IPS-18c (cell line): ENCODE results near the gene UCN3.
"Not testable (repeated sequence)": the region's sequence is repeated elsewhere in the genome, so short reads cannot be mapped to it uniquely, and the experiment has no call there.

Experiments
- H3K4me3 ChIP-seq: 2 replicates; pipeline ENCODE4 v1.7.0; 2013; ENCODE audit warnings: low read depth, mild to moderate bottlenecking, low read length, moderate library complexity; ENCODE audit not compliant: insufficient read depth
- H3K9me3 ChIP-seq: one replicate; pipeline ENCODE4 v1.6.1; 2013; ENCODE audit warnings: mild to moderate bottlenecking, low read length, moderate library complexity; ENCODE audit not compliant: control insufficient read depth, insufficient read depth

Gene UCN3

DNA sequence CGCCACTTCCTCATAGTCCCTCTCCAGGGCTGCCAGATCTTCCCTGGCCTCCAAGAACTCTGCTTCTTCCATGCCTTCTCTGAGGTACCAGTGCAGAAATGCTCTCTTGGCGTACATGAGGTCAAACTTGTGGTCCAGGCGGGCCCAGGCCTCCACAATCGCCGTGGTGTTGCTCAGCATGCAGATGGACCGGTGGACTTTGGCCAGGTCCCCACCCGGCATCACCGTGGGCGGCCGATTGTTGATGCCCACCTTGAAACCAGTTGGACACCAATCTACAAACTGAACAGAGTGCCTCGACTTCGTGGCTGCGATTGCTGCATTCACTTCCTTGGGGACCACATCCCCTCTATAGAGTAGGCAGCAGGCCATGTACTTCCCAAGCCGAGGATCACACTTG, 28.8 kb downstream of the UCN3 start:
- no peak overlapping the region for H3K4me3 ChIP-seq
- peaks cover 6% of the 10 kb centered on the region for H3K9me3 ChIP-seq

DNA sequence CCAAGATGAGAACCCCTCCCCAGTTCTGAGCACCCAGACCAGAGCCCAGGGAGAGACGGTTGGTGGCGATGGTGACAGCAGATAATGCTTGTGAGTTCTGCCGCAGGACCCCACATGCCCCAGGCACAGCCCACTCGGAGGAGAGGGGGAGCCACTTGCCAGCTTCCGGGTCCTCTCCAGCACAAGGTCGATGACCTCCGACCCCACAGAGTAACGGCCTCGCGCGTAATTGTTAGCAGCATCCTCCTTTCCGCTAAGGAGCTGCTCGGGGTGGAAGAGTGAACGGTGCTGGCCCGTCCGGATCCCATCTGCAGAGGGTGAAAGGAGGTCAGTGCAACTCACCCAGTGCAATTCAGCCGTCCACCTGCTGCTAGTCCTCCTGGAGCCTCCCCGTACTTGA, 30.4 kb downstream of the UCN3 start:
- no peak overlapping the region for H3K4me3 ChIP-seq
- peaks cover 4% of the 10 kb centered on the region for H3K9me3 ChIP-seq

DNA sequence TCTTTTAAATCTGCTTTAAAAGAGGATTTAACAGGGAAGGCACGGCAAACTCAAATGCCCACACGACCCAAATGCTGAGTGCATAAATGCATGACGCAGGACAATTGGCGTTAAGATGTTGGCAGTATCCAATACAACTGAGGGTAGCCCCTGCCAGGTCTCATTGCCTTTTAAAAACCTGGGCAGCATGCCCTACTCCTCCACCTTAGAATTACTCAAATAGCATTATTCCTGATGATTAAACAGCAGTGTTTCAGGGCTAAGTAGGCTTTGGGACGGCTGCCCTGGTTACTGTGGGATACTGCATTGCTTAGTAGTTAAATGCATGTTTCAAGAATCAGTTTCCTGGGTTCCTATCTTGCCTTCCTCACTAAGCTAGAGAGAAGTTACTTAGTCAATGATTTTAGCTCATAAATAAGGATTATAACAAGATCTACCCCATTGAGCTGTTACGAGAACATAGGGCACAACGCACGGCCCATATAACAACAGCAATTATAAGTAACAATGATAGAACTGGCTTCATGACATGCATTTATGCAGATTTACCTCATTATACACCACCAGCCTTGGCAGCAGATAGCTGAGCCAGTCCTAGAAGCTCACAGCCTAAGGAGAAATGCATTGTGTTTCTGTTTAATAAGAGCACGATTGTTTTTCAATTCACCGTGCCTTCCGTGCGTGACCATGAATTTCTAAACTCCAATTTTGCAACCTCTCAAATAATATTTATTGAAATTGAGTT, 32.0 kb downstream of the UCN3 start:
- no peak overlapping the region for H3K4me3 ChIP-seq
- no peaks in the 10 kb centered on the region for H3K9me3 ChIP-seq

DNA sequence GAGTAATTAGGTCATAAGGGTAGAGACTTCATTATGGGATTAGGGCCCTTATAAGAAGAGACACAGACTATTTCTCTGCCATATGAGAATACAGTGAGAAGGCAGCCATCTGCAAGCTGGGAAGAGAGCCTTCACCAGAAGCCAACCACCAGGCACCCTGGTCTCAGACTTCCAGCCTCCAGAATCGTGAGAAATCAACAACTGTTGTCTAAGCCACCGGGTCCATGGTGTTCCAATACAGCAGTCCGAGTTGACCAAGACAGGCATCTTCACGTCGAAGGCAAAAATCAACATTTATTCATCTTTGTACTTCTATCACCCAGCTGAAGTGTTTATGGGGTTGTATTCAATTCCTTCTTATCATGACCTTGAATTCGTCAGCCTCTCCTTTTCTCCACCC, 34.6 kb downstream of the UCN3 start:
- Histone ChIP-seq H3K4me3 (no peak overlapping the region), H3K9me3 (no peaks in the 10 kb centered on the region)

DNA sequence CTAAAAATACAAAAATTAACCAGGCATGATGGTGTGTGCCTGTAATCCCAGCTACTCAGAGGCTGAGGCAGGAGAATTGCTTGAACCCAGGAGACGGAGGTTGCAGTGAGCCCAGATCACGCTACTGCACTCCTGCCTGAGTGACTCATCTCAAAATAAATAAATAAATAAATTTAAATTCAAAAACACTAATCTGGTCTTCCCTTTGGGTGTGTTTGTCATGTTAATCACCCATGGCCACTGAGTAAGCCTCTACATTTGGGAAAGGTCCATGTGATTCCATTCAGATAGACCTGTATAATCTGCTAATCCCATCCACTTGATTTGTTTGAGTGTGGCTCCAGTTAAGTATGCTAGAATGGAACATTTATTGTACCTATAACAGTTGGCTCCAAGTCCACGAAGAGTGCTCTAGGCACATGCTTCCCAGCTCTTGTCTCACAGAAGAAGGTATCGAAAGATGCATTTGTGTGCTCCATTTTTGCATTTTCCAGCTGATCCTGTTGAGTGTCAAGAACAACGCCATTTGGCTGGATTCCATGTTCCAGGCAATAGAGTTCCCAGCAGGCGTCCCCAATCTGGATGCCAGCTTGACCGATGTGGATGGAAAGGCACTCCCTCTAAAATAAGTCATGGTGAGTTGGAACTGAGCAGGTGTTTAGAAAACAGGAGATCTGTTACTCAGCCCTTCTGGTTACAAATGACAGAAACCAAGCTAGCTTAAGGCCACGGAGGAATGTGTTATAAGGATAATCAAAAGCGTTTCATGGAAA, 35.9 kb downstream of the UCN3 start:
- Histone ChIP-seq H3K9me3 (no peaks in the 10 kb centered on the region), H3K4me3 (no peak overlapping the region)

DNA sequence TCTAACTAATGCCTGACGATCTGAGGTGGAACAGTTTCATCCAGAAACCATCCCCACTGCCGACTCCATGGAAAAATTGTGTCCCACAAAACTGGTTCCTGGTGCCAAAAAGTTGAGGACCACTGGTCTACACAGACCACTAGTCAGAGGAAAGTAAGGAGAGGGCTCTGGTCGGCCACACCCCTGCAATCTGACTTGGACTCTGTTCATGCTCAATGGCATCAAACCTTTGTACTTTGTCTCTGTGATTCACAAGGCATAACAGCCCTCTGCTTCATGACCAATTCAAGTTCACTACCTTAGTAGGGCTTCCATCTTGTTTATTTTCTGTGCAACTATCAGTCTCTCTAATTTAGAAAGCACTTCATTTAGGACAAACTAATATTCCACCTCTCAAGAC, 38.0 kb downstream of the UCN3 start:
- no peaks in the 10 kb centered on the region for H3K9me3 ChIP-seq
- H3K4me3 ChIP-seq, result no peak overlapping the region

DNA sequence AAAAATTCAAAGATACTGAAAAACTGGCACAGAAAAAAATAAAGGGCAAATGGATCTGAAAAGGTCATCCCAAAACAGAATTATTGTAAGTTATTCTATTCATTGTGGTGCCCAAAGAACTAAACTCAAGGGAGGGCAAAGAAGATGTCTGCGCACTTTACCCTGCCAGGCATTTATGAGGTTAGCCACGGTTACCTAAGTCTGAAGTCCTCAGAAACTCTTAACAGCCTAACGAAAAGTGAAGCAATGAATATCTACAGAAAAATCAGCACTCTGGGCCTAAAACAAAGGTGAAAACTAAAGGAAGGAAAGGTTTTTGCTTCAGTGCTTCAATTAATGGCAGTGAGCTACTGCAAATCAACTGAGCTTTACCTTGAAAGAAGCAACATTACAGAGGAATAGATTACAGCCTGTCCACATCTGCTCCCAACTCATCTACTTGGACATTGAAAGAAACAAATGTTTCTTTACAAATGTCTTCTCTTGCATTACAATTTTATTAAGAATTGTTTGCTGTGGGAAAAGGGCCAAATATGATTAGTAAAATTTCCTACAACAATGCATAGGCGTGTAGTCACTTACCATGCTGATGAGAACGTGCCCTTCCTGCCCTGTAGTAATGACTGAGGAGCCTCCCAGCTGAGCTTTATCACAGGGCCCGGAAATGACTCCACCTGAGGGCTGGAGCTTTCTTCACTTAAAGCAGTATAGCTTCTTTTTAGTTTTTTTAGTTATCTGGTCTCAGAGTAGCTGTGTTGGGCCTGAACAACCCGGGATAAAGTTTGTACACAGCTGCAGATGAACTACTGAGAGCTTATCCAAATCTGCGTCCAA, 39.7 kb downstream of the UCN3 start, which contains the start of gene TUBAL3:
Gene TUBAL3 (minus strand): TSS at position 621 of the 834 bp plus-strand sequence. CDS start 36 bp downstream, at position 585.
- Histone ChIP-seq H3K9me3 (no peaks in the 10 kb centered on the region), H3K4me3 (no peak within 1 kb of the TSS)

DNA sequence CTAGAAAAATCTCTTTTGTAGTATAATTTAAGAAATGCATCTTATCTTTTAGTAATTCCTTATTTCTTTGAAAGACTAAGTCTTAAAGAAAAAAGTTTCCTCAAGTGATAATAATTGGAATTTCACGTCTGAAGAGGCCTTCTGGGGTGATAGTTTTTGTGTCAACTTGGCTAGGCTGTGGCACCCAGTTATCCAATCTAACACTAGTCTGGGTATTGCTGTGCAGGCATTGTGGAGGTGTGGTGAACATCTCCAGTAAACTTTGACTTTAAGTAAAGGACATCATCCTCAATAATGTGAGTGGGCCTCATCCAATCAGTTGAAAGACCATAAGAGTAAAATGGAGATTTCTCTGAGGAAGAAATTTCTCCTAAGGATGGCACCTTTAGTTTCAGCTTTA, 42.2 kb downstream of the UCN3 start:
- no peaks in the 10 kb centered on the region for H3K9me3 ChIP-seq
- H3K4me3 ChIP-seq, result no peak overlapping the region

GRCh38 chr10:5410787-5411186, 46.0 kb downstream of the UCN3 start:
- not testable (repeated sequence) for H3K9me3 ChIP-seq, H3K4me3 ChIP-seq

GRCh38 chr10:5411941-5412276, 47.1 kb downstream of the UCN3 start:
- no peaks in the 10 kb centered on the region for H3K9me3 ChIP-seq
- no peak overlapping the region for H3K4me3 ChIP-seq

GRCh38 chr10:5412277-5412941, 47.6 kb downstream of the UCN3 start, which contains the start of gene NET1:
Gene NET1, plus strand, starts transcription at chr10:5412557. Its CDS starts 136 bp downstream, at chr10:5412693.
- Histone ChIP-seq H3K9me3 (no peaks in the 10 kb centered on the region), H3K4me3 (peak within 1 kb of the TSS; percentile 90)

- no peaks in the 10 kb centered on the region for H3K9me3 ChIP-seq
- H3K4me3 ChIP-seq, result peak overlapping the region; percentile 35
Measured at GRCh38 chr10:5413012-5413938, 48.5 kb downstream of the UCN3 start.

GRCh38 chr10:5416981-5417380, 52.2 kb downstream of the UCN3 start:
- Histone ChIP-seq H3K9me3 (no peaks in the 10 kb centered on the region), H3K4me3 (peak overlapping the region; percentile 29; the same call in 1 of the 2 replicates)

DNA sequence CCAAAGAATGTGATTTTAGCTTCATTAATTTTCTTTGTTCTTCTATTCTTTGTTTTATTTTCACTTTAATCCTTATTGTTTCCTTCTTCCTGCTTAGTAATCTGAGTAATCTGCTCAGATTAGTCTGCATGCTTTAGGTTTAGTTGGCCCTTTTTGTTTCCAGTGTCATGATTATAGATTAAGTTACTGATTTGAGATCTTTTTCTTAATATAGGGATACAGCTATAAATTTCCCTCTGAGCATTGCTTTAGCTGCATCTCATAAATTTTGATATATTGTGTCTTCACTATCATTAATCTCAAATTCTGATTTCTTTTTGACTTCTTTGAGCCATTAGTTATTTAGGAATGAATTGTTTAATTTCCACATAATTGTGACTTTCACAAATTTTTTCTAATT, 53.8 kb downstream of the UCN3 start:
- no peaks in the 10 kb centered on the region for H3K9me3 ChIP-seq
- no peak overlapping the region for H3K4me3 ChIP-seq

DNA sequence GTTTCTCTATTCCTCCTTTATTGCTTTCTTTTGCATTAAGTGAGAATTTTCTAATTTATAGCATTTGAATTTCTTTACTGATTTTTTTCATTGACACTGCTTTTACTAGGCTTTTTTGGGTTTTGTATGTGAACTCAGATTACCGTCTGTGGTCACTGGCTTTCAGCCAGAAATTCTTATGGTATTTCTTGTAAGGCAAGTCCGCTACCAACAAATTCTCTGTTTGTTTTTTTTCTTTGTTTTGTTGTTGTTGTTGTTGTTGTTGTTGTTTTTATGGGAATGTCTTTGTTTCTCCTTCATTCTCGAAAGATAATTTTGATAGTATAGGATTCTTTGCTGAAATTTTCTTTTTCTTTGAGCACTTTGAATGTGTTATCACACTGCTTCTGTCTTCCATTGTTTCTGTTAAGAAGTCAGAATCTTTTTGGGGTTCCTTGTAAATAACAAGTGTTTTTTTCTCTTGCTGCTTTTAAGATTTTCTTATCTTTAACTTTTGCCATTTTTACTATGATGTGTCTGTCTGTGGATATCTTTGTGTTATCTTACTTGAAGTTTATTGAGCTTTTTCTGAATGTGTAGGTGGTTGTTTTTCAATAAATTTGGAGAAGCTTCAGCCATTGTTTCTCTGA, 54.8 kb downstream of the UCN3 start:
- H3K9me3 ChIP-seq, result no peaks in the 10 kb centered on the region
- no peak overlapping the region for H3K4me3 ChIP-seq

GRCh38 chr10:5423771-5424170, 59.0 kb downstream of the UCN3 start:
- Histone ChIP-seq H3K9me3 (no peaks in the 10 kb centered on the region), H3K4me3 (no peak overlapping the region)
